Skin of body (tissue), 2 donors: ENCODE results near the gene EYA2. TPM values are rescaled to one million over a fixed set of nuclear protein-coding genes. Genes with fewer than 3 reads are reported as not detected.

ENCODE experiments used
- DNase-seq: peaks from one replicate; lab custom pipeline; 2025; lab: John Stamatoyannopoulos, UW
- total RNA-seq: library from RNA; depleted of rRNA; stranded (reverse); fragments of >200 nt; gene quantifications from one replicate; pipeline ENCODE4 v1.2.3, GENCODE V29; 2014

Gene EYA2
- total RNA-seq, 1 donor from 2014 or later = 0.59 TPM

GRCh38 chr20:47139934-47140535 is 245.4 kb downstream of the EYA2 start:
- no peak for DNase-seq

GRCh38 chr20:47141350-47141921 is 246.8 kb downstream of the EYA2 start:
- DNase-seq = no peak

- no peak for DNase-seq
Observed at GRCh38 chr20:47141941-47142773, 247.5 kb downstream of the EYA2 start.

- no peak for DNase-seq
Observed at GRCh38 chr20:47142774-47143170, 248.1 kb downstream of the EYA2 start.

- DNase-seq = no peak
Observed at GRCh38 chr20:47143657-47144056, 249.0 kb downstream of the EYA2 start.

GRCh38 chr20:47144463-47144862 is 249.8 kb downstream of the EYA2 start:
- no peak for DNase-seq

GRCh38 chr20:47146686-47147085 is 252.0 kb downstream of the EYA2 start:
- DNase-seq = no peak

GRCh38 chr20:47148059-47148458 is 253.4 kb downstream of the EYA2 start:
- no peak for DNase-seq

GRCh38 chr20:47149939-47150338 is 255.3 kb downstream of the EYA2 start:
- no peak for DNase-seq

- peak; percentile 13 for DNase-seq
Observed at GRCh38 chr20:47150403-47151152, 255.9 kb downstream of the EYA2 start.

GRCh38 chr20:47152068-47152467 is 257.4 kb downstream of the EYA2 start:
- DNase-seq = no peak

GRCh38 chr20:47154089-47154488 is 259.4 kb downstream of the EYA2 start:
- no peak for DNase-seq

- no peak for DNase-seq
Observed at GRCh38 chr20:47156301-47157137, 261.9 kb downstream of the EYA2 start.

- no peak for DNase-seq
Observed at GRCh38 chr20:47159166-47159565, 264.5 kb downstream of the EYA2 start.

GRCh38 chr20:47160240-47160639 is 265.6 kb downstream of the EYA2 start:
- no peak for DNase-seq

- DNase-seq = no peak
Observed at GRCh38 chr20:47160992-47161391, 266.3 kb downstream of the EYA2 start.

- no peak for DNase-seq
Observed at GRCh38 chr20:47161411-47161810, 266.8 kb downstream of the EYA2 start.

- no peak for DNase-seq
Observed at GRCh38 chr20:47164140-47164539, 269.5 kb downstream of the EYA2 start.

- DNase-seq = no peak
Observed at GRCh38 chr20:47165376-47165865, 270.8 kb downstream of the EYA2 start.

- no peak for DNase-seq
Observed at GRCh38 chr20:47167846-47168245, 273.2 kb downstream of the EYA2 start.

- no peak for DNase-seq
Observed at GRCh38 chr20:47172579-47172978, 277.9 kb downstream of the EYA2 start.
